GM19023 (cell line): ENCODE data around the gene ITGB3.

Experiments
- ATAC-seq: cut with Tn5 transposase; IDR thresholded peaks from one replicate; pipeline ENCODE4 v1.9.1; 2021; ENCODE audit warnings: mild to moderate bottlenecking, moderate library complexity; ENCODE audit not compliant: unreplicated experiment

ITGB3 gene

DNA sequence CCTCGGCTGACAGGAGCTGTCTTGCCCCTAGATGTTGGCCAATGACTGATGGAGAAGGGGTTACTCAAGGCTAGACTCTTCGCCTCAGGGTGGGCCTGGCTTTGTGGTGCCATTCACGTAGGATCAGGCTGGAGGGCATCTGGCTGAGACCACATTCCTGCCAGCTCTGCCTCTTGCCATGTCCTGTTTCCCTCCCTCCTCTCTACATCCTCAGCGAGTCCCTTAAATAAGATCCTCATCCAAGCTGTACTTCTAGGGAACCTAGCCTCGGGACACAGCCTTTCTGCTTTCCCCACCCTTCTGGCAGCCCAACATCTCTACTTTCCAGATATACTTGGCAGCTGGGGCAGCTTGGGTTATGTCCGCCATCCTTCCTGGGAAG lies 42.2 kb downstream of the ITGB3 start:
- ATAC-seq = no peak

DNA sequence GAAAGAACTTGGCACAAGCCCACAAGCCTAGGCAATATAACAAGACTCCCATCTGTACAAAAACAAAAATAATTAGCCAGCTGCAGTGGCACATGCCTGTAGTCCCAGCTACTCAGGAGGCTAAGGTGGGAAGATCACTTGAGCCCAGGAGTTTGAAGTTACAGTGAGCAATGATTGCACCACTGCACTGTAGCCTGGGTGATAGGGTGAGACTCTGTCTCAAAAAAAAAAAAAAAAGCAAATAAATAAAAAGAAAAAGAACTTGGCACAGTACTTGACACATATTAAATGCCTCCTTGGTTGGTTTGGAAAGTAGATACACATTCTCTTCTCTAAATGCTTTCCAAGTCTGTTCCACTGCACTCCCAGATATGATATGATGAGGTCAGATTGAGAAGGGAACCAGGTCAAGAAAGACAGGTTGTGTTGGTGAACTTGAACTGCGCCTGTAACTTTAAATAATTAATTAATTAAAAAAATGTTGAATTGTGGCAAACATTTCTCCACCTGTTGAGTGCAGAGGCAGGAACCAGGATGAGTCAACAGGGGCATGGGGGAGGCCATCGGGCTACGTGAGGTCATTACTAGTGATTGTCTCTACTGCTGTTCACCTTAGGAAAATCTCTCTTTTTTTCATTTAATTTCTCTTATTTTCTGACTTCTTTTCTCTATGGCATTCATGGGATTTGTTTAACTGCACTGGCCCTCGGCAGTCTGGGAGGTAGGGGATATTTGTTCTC lies 44.2 kb downstream of the ITGB3 start:
- no peak for ATAC-seq

DNA sequence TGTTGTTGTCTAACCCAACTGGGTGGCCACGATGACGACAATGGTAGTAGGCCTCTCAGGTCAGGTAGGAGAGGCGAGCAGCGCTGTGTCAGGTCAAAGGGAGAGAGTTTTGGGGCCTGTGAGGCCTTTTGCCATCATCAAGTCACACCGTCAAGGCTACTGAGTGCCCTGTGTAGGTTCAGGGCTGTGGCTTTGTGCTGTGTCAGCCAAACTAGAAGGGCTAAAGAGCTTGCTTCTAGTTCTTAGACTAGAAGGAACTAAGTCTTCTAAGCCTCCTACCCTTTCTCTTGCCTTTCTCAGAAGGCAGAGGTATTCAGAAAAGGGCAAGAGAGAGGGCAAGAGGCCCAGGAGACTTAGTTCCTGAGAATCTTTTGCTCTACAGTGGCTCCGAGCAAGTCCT lies 45.1 kb downstream of the ITGB3 start:
- no peak for ATAC-seq

DNA sequence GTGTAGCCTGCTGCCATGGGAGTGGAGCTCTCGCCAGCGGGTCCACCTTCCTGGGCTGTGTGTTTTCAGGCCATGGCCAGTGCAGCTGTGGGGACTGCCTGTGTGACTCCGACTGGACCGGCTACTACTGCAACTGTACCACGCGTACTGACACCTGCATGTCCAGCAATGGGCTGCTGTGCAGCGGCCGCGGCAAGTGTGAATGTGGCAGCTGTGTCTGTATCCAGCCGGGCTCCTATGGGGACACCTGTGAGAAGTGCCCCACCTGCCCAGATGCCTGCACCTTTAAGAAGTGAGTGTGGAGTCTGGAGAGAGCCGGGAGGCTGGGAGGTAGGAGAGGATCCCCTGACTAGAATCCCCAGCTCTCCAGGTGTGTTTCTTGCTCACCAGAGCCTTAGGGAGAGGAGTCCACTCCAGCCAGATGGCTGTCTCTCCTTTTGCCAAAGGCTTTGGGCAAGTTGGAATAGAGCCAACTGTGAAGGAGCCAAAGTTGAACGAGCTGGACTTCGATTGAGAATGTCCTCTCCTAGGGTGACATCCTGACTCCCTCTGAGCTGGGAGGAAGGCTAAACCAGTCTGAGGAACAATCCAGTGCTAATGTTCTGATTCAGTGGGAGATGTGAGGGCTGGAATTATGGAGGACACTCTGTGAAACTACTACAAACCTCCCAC lies 45.7 kb downstream of the ITGB3 start:
- ATAC-seq = no peak

DNA sequence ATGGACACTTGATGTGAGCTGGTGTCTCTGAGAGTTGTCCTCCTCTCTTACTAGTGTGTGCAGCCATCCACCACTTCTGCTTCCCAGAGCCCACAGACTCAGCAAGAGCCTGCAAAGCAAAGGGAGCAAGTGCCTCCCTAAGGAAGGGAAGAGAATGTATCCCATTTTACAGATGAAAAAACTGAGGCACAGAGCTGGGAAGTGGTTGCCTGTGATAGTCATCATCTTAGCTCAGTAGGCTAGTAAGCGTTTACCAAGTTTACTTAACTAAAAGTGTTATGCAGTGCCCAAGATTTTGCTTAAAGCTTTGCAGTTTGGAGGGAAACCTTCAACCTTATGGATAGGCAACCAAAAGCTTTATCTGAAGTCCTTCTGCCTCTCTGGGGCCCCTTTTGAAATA lies 47.1 kb downstream of the ITGB3 start:
- no peak for ATAC-seq

DNA sequence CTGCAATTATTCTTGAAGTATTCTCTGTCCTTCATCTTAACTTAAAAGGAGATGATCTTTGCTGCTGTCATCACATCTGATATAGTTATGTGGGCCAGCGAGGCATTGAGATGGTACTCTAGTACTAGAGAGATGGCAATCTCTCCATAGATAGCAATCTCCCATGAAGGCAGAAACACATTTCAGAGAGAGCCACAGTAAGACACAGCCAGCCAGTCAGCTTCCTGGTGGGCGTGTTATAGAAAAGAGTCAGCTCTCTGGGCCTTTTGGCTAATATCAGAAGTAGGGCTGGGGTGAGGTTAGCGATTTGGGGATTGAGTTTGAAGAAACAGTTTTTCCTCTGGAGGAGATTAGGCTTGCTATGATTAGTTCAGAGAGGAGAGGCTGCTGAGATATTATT lies 47.5 kb downstream of the ITGB3 start:
- ATAC-seq = no peak

DNA sequence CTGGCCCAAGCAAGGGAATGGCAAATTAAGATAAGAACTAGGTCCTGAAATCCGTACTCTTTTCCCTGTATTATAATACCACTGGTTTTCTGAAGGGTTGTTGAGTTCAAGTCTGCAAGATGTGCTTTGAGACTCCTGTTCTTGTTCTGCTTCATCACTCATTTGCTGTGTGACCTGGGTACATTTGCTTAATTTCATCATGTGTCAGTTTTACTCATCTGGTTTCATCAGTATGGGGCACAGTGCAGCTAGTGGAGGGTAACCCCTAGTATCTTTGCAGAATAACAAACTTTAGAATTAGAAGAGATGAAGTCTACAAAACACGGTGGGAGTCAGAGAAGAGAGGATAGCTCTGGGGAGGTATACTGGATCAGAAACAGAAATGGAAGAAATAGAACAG lies 48.2 kb downstream of the ITGB3 start:
- ATAC-seq = no peak

DNA sequence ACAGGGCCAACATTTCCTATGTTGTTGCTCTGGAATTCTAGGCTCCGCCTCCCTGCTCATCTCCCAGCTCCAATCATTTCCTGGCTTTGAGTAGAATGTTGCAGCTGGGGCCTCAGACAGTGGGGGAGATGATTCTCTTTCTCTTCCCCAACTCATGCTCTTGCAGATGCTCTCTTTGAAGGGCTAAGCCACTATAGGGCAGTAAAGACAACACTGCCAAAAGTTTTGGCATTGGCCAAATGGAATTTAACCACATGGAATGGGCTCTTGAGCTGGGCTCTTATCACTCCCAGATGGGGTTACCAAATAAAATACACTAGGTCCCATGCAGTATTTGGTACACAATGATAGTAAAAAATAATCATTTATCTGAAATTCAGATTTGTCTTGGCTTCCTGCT lies 50.6 kb downstream of the ITGB3 start:
- ATAC-seq = no peak

DNA sequence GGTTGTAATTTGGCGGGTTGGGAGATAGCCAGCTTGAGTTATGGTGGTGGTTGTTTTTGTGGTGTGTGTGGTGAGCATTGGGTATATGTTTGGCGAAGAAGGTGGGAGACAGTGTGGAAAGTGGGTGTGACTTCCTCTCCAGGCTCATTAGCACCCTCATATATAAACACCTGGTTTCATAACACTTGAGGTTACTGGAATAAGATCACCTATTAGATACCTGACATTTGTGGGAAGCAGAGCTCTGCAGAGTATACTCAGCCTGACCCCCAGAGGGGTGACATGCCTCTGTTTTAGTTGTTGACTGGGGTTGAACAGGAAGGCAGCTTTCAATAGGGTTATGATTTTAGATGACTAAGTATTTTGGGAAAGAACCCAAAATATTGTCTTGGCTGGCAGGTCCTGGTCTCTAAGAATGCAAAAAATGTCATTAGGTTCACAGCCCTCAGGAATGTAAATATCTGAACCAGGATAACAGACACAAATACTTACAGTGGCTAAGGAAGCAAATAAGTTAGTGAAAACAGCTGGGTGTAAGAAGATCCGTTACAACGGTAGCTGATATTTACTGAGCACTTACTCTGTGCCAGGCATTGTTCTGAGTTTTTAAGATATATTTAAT lies 51.8 kb downstream of the ITGB3 start:
- no peak for ATAC-seq

DNA sequence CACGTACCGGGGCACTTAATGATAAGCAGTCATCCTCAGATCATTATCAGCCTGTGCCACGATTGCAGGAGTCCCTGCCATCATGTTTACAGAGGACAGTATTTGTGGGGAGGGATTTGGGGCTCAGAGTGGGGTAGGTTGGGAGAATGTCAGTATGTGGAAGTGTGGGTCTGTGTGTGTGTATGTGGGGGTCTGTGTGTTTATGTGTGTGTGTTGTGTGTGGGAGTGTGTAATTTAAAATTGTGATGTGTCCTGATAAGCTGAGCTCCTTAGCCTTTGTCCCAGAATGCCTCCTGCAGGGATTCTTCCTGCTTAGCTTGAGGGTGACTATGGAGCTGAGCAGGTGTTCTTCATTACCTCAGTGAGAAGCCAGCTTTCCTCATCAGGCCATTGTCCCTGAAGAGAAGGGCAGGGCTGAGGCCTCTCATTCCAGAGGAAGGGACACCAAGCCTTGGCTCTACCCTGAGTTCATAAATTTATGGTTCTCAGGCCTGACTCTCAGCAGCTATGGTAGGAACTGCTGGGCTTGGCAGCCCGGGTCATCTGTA lies 56.6 kb downstream of the ITGB3 start:
- ATAC-seq = no peak

DNA sequence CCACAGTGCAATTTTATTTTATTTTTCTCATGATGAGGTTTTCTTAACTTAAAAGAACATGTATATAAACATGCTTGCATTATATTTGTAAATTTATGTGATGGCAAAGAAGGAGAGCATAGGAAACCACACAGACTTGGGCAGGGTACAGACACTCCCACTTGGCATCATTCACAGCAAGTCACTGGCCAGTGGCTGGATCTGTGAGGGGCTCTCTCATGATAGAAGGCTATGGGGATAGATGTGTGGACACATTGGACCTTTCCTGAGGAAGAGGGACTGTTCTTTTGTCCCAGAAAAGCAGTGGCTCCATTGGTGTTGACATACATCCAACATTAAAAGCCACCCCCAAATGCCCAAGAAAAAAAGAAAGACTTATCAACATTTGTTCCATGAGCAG lies 57.8 kb downstream of the ITGB3 start:
- ATAC-seq = no peak

DNA sequence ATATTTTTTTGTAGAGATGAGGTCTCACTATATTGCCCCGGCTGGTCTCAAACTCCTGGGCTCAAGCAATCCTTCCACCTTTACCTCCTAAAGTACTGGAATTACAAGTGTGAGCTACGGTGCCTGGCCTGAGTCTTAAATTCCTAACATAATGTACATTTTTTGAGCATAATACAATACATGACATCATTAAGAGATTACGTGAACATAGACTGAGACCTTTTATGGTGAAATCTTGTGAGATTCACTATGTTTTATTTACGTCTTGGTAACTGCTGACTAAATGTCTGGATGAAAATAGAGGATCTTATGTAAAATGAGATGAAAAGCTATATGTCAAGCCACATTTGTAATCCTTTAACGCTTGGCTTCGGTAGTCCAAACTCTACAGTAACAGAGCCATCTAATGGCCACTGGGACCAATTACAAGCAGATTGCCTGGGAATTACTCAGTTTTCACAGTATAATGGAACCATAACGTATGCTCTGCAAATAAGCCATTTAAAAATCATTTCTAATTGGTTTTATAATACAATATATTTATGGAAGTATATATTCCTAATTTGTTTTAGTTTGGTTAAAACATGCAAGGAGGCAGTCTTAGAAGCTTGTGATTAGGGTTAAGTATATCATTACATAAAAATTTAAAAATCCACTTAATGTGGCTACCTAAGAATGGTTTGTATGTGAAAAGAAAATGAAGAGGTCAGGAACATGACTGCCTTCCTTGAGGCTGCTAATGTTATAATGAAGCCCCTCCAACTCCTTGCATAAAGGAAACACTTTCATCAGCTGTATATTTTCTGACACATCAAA lies 62.0 kb downstream of the ITGB3 start:
- ATAC-seq = no peak

DNA sequence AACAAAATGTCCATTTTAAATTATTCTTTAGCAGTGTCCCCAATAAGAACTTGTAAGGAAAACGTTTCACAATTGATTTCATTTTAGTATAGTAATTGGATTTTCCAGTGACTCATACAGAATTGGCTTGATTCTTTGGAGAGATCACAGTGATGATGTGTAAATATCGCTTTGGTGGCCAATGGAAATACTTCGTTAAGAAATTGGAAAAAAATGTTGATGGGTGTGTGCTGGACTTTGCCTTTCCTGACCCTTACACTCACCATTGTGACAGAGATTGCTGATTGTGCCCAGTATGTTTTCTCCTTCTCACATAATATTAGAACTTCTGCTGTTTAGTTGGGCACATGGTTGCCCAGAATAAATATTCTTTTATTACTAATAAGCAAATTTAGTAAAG lies 62.7 kb downstream of the ITGB3 start:
- no peak for ATAC-seq

DNA sequence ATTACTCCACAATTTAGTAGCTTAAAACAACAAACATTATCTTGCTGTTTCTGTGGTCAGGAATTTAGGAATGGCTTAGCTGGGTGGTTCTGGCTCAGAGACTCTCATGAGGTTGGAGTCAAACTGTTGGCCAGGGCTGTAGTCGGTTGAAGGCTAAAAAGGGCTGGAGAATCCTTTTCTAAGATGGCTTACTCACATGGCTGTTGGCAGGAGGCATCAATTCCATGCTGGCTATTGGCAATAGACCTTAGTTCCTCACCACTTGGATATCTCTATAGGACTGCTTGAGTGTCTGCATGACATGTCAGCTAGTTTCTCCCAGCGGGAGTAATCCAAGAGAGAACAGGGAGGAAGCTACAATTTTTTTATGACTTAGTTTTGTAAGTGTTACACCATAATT lies 63.5 kb downstream of the ITGB3 start:
- ATAC-seq = no peak

DNA sequence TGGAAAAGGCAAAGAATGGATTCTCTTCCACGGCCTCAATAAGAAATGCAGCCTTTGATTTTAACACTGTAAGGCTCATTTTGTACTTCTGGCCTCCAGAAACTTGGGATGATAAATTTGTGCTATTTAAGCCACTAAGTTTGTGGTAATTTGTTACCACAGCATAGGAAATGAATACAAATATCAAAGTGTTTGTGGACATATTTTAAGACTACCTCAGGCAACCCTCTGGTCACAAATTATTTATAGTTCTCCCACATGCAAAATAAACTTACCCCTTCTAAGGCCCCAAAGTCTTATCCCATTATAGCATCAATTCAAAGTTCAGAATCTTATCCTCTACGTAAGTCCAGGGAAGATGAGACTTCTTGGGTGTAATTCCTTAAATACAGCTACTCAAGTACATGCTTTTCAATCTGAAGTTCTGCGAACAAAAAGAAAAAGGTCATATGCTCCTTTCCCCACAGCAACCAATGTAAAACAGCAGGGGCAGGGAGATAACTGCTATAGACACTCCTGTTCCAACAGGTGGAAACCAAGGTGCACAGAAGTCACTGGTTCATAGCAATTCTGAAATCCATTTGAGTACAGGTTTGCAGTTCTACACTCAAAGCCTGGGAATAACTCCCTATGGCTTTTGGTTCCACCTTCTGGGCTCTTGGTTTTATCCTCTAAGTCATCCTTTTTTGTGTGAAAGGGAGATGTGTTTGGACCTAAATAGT lies 64.7 kb downstream of the ITGB3 start:
- no peak for ATAC-seq

DNA sequence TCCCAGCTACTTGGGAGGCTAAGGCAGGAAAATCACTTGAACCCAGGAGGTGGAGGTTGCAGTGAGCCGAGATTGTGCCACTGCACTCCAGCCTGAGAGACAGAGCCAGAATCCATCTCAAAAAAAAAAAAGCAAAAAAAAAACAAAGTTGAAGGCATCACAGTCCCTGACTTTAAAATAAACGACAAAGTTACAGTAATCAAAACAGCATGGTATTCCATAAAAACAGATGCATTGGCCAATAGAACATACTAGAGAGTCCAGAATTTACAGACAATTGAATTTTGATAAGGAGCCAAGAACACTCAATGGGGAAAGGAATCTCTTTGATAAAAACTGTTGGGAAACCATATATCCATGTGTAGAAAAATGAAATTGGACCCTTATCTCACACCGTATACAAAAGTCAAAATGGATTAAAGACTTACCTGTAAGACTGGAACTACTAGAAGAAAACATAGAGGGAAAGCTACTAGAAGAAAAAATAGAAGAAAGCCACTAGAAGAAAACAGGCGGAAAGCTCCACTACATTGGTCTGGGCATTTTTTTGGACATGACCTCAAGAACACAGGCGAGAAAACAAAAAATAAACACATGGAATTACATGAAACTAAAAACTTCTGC lies 67.4 kb downstream of the ITGB3 start:
- ATAC-seq = no peak

DNA sequence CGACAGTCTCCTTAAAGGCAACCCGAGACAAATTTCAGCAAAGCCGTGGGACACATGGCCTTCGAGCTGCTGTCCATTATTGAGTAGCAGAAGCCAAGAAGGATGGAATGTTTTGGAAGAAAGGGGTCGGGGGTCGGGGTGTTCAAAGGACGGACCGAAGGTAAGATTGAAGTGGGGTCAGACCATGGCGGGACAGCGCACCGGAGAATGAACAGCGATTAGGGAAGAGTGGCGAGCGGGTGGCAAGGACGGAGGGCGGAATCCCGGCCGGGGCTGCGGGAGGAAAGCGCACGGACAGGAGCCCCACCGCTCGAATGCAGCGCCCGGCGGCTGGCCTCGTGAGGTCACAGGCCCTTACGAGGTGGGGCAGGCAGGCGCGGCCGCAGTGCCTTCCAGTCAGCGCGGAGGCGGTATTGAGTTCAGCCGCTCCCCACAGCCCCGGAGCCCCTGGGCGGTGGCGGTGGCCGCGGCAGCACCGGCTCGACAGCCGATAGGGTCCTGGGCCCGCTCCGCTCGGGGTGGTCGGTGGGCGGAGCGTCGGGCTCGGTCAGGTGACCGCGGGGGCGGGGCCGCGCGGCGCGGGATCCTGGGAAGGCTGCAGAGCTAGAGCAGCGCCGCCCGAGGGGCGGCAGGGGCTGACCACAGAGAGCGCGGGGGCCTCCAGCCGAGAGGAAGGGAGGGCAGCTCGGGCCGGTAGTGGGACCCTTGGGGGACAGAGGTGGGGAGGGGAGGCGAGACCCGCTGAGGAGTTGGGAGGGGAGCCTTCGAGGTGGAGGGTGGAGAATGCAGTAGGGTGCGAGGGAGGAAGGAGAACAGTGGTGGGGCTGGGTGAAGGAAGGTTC lies 70.0 kb downstream of the ITGB3 start, which contains the start of gene EFCAB13:
Gene EFCAB13 (plus strand): TSS at position 574 of the 842 bp plus-strand sequence. CDS start 4,399 bp downstream, outside the sequence.
- ATAC-seq = peak; percentile 91

DNA sequence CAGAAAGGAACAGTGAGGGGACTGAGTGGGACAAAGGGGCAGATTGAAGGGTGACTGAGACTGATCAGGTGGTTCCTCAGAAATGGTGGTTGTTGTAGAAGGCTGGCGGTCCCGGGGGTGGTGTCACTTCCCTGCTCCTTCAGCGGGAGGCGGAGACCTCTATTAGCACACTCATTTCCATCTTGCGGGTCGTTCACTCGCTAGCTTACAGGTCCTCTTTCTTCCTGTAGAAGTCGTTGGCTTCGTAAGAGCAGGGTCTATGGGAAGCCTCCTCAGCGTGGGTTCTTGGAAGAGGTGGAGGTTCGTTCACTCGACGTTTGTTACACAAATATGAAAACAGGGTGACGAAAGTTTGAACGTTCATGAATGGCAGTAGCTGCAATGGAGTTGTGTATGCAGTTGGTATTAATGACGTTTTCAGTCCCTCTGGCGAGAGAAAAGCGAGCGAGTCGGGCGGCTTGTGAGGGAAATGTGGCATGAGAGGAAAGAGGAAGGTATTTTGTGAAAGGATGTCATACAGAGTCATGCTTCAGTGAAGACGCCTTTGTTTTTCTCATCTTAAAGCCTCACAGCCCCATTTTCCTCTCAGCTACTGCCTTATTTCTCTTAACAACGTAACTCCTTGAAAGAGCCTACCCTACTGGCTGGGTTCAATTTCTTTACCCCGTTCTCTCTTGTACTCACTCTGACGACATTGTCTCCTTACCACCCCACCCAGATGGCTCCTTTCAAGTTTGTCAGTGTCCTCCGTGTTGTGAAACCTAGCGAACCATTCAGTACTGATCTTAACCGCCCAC lies 70.8 kb downstream of the ITGB3 start:
- ATAC-seq = peak; percentile 22
